Ovary (tissue), 9 donors: ENCODE results near the gene TFDP3. TPM values are rescaled to one million over a fixed set of nuclear protein-coding genes. Genes with fewer than 3 reads are reported as not detected.

ENCODE experiments used
- DNase-seq, 5 donors: peaks; one replicate each; pipeline ENCODE4 v3.0.0-alpha.2; 2019 to 2020
- H3K27ac ChIP-seq, 2 donors: fragments of 200-600 bp; one replicate each; pipeline versions ENCODE4 v1.5.1 to v1.8.0; 2019 to 2022
- H3K27me3 ChIP-seq: fragments of 200-600 bp; one replicate; pipeline ENCODE4 v1.8.0; 2022
- H3K36me3 ChIP-seq: fragments of 200-600 bp; sonication (generic); one replicate; pipeline ENCODE4 v1.5.1; 2019
- H3K4me1 ChIP-seq: one replicate; pipeline ENCODE4 v1.8.1; 2013; ENCODE audit warnings: mild to moderate bottlenecking, moderate library complexity; ENCODE audit not compliant: insufficient read depth
- H3K4me3 ChIP-seq: fragments of 200-600 bp; sonication (generic); one replicate; pipeline ENCODE4 v1.5.1; 2017
- H3K9me3 ChIP-seq, 2 donors: fragments of 200-600 bp in 1 of 2; sonication (generic) in 1 of 2; one replicate each; pipeline versions ENCODE4 v1.5.1 to v1.8.1; 2013 to 2019; ENCODE audit warnings: mild to moderate bottlenecking in 1 of 2, moderate library complexity in 1 of 2
- EP300 ChIP-seq: sonication (generic); formaldehyde crosslinking; IDR thresholded peaks from one replicate; pipeline ENCODE4 v1.6.1; 2017; ENCODE audit warnings: antibody characterized with exemption
- POLR2A ChIP-seq: fragments of 450-650 bp; IDR thresholded peaks from one replicate; pipeline ENCODE4 v1.6.1; 2017; ENCODE audit warnings: antibody characterized with exemption, mild to moderate bottlenecking, moderate library complexity
- WGBS, 3 donors: extraction: QIAGEN DNeasy Blood & Tissue Kit in 1 of 3; methylation state at CpG; one replicate each; pipeline versions ENCODE4 v1.1.5 to v1.1.7; 2013 to 2017; 5-methylcytosine and 5-hydroxymethylcytosine counted together
- intact Hi-C, 4 donors: fragments of 100-400 bp; cut with DNase I; formaldehyde crosslinking; loops; one replicate each; pipeline versions ENCODE4 v1.11.0 to v1.15.1; 2022 to 2023
- polyA plus RNA-seq, 2 donors: library from polyadenylated mRNA; stranded (reverse); fragments of 200-250 nt in 1 of 2; fragments of 350-450 nt in 1 of 2; fragmentation: Illumina TruSeq in 1 of 2; extraction: RNeasy Lipid Tissue Mini Kit (QIAGEN cat#74804) in 1 of 2; gene quantifications; one replicate each; pipeline ENCODE4 v1.2.3, GENCODE V29; 2013 to 2014
- total RNA-seq, 7 donors: library from RNA; depleted of rRNA in 2 of 7; stranded (reverse); fragments of >200 nt in 2 of 7; fragmentation: NEBNext Ultra II Directional in 3 of 7; extraction: Animal tissue kit (Norgen Biotek cat#: 25700) in 3 of 7; gene quantifications; one replicate each; pipeline versions ENCODE4 v1.1.0 to v1.2.4, GENCODE V29; 2016 to 2023
- TF ChIP-seq, protein P1 (sequence below), 3 donors: fragments of 450-650 bp in 2 of 3; fragments of 200-600 bp in 1 of 3; IDR thresholded peaks; one replicate each; pipeline versions ENCODE4 v1.5.1 to v1.8.0; 2016 to 2022; ENCODE audit warnings: antibody characterized with exemption in 3 of 3, mild to moderate bottlenecking in 1 of 3
- donor health status: DM: no; HTN: no; CAD: no; lungs with moderate emphysema.
- donor health status: DM: no; HTN: no; CAD: no.
- donor health status: Bipolar disorder and iron deficiency.
- donor health status: DM: yes; HTN: yes; CAD: no.
- donor health status: DM: no; HTN: no; CAD: no.
- donor health status: DM: yes; HTN: yes; CAD: no.

The TFDP3 gene
- total and polyA plus RNA-seq, 9 donors, result not detected

DNA sequence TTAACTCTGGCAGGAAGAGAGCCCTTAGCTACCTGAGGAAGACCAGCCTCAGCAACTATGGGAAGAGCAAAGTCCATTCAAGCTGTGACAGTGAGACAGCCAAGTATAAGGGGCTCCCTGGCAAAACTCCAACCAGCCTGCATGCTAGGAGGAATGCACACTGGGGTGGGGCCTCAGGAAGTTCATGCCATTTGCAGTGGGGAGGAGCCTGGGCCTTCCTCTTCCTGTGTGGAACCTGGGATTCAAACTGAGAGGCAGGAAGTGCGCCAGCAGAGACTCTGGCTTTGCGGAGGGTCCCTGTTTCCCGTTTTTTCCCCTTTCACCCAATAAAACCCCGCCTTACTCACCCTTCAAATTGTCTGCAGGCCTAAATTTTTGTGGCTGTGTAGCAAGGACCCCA lies 33.0 kb downstream of the TFDP3 start:
- Histone ChIP-seq H3K4me3 (no peak overlapping the region), H3K27ac (no peak overlapping the region), H3K27me3 (no peaks in the 10 kb centered on the region), H3K36me3 (no peaks in the 10 kb centered on the region), H3K4me1 (no peaks in the 10 kb centered on the region), H3K9me3 (no peaks in the 10 kb centered on the region)
- intact Hi-C loops, result no loop called here
- 59 to 63% (median 62%) methylated on average over 4 of the region's 4 CpGs for WGBS, 3 donors
- no peak for DNase-seq
- no peak for TF ChIP-seq EP300
- TF ChIP-seq, protein P1, sequence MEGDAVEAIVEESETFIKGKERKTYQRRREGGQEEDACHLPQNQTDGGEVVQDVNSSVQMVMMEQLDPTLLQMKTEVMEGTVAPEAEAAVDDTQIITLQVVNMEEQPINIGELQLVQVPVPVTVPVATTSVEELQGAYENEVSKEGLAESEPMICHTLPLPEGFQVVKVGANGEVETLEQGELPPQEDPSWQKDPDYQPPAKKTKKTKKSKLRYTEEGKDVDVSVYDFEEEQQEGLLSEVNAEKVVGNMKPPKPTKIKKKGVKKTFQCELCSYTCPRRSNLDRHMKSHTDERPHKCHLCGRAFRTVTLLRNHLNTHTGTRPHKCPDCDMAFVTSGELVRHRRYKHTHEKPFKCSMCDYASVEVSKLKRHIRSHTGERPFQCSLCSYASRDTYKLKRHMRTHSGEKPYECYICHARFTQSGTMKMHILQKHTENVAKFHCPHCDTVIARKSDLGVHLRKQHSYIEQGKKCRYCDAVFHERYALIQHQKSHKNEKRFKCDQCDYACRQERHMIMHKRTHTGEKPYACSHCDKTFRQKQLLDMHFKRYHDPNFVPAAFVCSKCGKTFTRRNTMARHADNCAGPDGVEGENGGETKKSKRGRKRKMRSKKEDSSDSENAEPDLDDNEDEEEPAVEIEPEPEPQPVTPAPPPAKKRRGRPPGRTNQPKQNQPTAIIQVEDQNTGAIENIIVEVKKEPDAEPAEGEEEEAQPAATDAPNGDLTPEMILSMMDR (IDR thresholded peaks at IDR 0.05), result no peak
- TF ChIP-seq POLR2A, result no peak

DNA sequence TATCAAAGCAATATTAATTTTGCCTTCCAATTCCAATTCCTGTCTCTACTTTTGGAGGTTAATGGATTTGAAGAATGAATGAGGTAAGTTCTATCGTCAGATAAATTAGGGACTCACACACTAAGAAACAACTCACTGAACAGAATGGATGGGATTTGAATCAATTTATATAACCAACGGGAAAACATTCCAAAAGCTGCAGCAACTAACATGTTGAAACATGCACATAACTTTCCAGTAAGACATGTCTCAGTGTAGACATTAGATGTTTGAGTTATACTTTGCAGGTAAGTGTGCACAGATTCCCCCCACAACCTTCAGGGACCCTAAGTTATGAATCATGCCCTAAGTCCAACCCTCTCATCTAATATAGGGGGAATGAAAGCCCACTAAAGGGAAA lies 34.3 kb downstream of the TFDP3 start:
- H3K36me3 ChIP-seq, result no peaks in the 10 kb centered on the region
- H3K27me3 ChIP-seq, result no peaks in the 10 kb centered on the region
- DNase-seq, result no peak
- no peaks in the 10 kb centered on the region for H3K9me3 ChIP-seq
- intact Hi-C loops, result no loop called here
- H3K27ac ChIP-seq, result no peak overlapping the region
- no peak for TF ChIP-seq EP300
- TF ChIP-seq, protein P1 (IDR thresholded peaks at IDR 0.05), result no peak
- no peak for TF ChIP-seq POLR2A
- 67 to 73% (median 70%) methylated on average over 2 of the region's 2 CpGs for WGBS, 3 donors
- no peak overlapping the region for H3K4me3 ChIP-seq
- H3K4me1 ChIP-seq, result no peaks in the 10 kb centered on the region

GRCh38 chrX:133179500-133179899 lies 38.7 kb downstream of the TFDP3 start:
- intact Hi-C loops, result no loop called here
- no peak for DNase-seq
- TF ChIP-seq EP300, result no peak
- TF ChIP-seq, protein P1 (IDR thresholded peaks at IDR 0.05), result no peak
- TF ChIP-seq POLR2A, result no peak
- Histone ChIP-seq H3K4me1 (no peaks in the 10 kb centered on the region), H3K27me3 (no peaks in the 10 kb centered on the region), H3K4me3 (no peak overlapping the region), H3K9me3 (no peaks in the 10 kb centered on the region), H3K27ac (no peak overlapping the region), H3K36me3 (no peaks in the 10 kb centered on the region)
- 56 to 69% (median 56%) methylated on average over 3 of the region's 3 CpGs for WGBS, 3 donors

GRCh38 chrX:133177202-133177601 lies 41.0 kb downstream of the TFDP3 start:
- no peaks in the 10 kb centered on the region for H3K4me1 ChIP-seq
- no peak overlapping the region for H3K27ac ChIP-seq
- WGBS, 3 donors, result 62 to 77% (median 70%) methylated on average over 2 of the region's 2 CpGs
- no peaks in the 10 kb centered on the region for H3K9me3 ChIP-seq
- no peak for DNase-seq
- TF ChIP-seq POLR2A, result no peak
- no peak for TF ChIP-seq EP300
- TF ChIP-seq, protein P1 (IDR thresholded peaks at IDR 0.05), result no peak
- no peaks in the 10 kb centered on the region for H3K27me3 ChIP-seq
- intact Hi-C loops, result no loop called here
- no peak overlapping the region for H3K4me3 ChIP-seq
- no peaks in the 10 kb centered on the region for H3K36me3 ChIP-seq

DNA sequence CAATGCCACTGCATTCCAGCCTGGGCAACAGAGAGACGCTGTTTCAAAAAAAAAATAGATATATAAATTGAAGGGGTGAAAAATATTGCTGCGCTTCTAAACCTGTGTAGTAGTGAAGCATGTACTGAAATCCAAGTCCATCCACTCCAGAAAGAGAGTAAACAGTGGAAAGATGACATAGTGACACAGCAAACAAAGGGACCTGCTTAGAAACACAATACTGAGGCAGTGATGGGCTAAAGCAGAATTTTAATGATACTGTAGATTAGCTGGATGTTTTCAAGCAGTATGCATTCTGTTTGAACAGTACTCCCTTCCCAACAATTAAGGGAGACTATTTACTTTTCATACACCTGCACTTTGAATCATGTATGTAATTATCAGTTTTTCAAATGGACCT lies 42.5 kb downstream of the TFDP3 start:
- Histone ChIP-seq H3K4me1 (no peaks in the 10 kb centered on the region), H3K4me3 (no peak overlapping the region), H3K9me3 (no peaks in the 10 kb centered on the region), H3K27ac (no peak overlapping the region), H3K36me3 (no peaks in the 10 kb centered on the region), H3K27me3 (no peaks in the 10 kb centered on the region)
- no peak for DNase-seq
- intact Hi-C loops, result no loop called here
- WGBS, 3 donors, result 66 to 78% (median 76%) methylated on average over 2 of the region's 2 CpGs
- no peak for TF ChIP-seq POLR2A
- TF ChIP-seq, protein P1 (IDR thresholded peaks at IDR 0.05), result no peak
- no peak for TF ChIP-seq EP300
